ENCODE data around the gene COL19A1. TPM values are rescaled to one million over a fixed set of nuclear protein-coding genes. Genes with fewer than 3 reads are reported as not detected.

COL19A1 gene
- total RNA-seq, 1 donor from 2014 or later = not detected

DNA sequence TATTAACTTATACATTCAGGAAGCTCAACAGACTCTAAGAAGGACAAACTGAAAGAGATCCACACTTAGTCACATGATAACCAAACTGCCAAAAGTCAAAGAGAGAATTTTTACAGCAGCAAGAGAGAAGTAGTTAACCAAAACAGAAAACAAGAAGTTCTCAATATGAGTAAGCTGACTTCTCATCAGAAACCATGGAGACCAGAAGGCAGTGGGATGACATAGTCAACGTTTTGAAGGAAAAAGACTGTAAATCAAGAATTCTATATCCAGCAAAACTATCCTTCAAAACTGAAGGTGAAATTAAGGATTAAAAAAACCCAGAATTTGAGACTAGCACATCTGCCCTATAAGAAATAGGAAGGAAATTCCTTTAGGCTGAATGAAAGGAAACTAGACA, 60.4 kb downstream of the COL19A1 start:
- no peak for DNase-seq
- Histone ChIP-seq H3K4me1 (no peaks in the 10 kb centered on the region), H3K9me3 (no peaks in the 10 kb centered on the region), H3K27ac (no peak overlapping the region), H3K4me3 (no peak overlapping the region), H3K36me3 (no peaks in the 10 kb centered on the region), H3K27me3 (no peaks in the 10 kb centered on the region)
- TF ChIP-seq, protein P1, sequence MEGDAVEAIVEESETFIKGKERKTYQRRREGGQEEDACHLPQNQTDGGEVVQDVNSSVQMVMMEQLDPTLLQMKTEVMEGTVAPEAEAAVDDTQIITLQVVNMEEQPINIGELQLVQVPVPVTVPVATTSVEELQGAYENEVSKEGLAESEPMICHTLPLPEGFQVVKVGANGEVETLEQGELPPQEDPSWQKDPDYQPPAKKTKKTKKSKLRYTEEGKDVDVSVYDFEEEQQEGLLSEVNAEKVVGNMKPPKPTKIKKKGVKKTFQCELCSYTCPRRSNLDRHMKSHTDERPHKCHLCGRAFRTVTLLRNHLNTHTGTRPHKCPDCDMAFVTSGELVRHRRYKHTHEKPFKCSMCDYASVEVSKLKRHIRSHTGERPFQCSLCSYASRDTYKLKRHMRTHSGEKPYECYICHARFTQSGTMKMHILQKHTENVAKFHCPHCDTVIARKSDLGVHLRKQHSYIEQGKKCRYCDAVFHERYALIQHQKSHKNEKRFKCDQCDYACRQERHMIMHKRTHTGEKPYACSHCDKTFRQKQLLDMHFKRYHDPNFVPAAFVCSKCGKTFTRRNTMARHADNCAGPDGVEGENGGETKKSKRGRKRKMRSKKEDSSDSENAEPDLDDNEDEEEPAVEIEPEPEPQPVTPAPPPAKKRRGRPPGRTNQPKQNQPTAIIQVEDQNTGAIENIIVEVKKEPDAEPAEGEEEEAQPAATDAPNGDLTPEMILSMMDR (IDR thresholded peaks at IDR 0.05) = no peak
- no peak for ATAC-seq
- intact Hi-C loops (cut with DNase I) = no loop called here

DNA sequence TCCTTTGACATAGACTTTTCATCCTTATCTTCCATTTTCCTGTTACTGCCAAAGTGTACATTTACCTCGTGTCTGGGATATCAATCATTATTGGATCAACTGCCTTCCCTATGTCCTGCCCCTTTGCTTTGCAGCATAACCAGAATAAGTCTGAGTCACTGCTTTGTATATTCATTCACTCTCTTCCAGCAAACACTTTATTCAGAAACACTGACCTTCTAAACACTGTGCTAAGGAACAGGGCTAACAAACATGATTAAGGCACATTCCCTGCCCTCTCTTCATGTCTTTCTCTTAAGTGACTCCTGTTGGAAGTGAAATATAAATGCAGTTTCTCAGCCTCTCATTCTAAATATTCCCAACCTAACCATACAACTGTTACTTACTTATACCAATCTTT, 66.9 kb downstream of the COL19A1 start:
- Histone ChIP-seq H3K9me3 (no peaks in the 10 kb centered on the region), H3K4me3 (no peak overlapping the region), H3K36me3 (no peaks in the 10 kb centered on the region), H3K27me3 (no peaks in the 10 kb centered on the region), H3K4me1 (no peaks in the 10 kb centered on the region), H3K27ac (no peak overlapping the region)
- TF ChIP-seq, protein P1 (IDR thresholded peaks at IDR 0.05) = no peak
- no peak for DNase-seq
- intact Hi-C loops (cut with DNase I) = no loop called here
- no peak for ATAC-seq

DNA sequence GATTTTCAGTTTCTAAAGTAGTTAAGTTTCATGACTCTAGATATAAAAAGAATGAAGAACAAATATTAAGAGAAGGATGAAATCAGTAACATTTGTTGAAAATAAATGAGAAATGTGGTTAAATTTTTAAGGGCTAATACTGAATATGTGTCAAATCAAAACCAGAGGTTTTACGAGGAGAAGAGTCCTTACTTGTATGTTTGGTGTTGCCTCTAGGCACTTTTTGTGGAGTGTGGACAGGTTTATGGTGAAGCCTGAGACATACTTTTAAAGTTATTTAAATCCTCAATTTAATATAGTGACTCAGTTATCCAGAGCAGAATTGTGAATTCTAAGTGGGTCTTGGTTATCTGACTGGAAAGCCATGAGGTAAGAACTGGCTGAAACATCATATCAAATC, 68.7 kb downstream of the COL19A1 start:
- no peak overlapping the region for H3K27ac ChIP-seq
- ATAC-seq = no peak
- no peaks in the 10 kb centered on the region for H3K4me1 ChIP-seq
- H3K36me3 ChIP-seq = no peaks in the 10 kb centered on the region
- H3K27me3 ChIP-seq = no peaks in the 10 kb centered on the region
- H3K4me3 ChIP-seq = no peak overlapping the region
- no peak for DNase-seq
- TF ChIP-seq, protein P1 (IDR thresholded peaks at IDR 0.05) = no peak
- intact Hi-C loops (cut with DNase I) = no loop called here
- no peaks in the 10 kb centered on the region for H3K9me3 ChIP-seq

DNA sequence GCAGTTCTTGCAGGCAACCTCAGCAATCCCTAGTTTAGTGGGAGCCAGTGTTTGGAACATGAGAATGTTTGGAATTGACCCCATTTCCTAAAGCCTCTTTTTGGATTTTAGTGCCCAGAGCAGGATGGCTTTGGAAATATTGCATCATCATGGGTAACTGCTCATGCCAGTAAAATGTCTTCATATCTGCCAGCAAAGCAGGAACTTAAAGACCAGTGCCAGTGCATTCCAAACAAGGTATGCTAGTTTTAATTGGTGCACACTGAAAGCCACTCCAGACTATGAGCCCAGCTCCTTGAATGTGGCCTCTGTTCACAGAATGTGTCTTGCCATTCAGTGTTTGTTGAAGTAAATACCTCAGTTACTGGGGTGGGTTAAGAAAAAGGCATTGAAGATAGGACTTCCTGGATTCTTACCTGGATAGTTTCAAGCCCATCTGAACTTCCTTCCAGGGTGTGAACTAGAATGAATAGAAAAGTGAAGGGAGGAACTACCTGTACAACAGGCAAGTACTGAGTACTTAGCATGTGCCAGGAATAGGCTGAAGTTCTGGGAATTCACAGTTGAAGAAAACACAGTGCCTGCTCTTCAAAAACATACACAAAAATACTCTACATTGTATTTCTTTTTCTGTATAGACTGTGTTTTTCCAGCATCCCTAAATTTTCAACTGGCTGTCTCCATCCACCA, 70.5 kb downstream of the COL19A1 start:
- no peaks in the 10 kb centered on the region for H3K27me3 ChIP-seq
- no peaks in the 10 kb centered on the region for H3K36me3 ChIP-seq
- ATAC-seq (peak; percentile 89), DNase-seq (no peak)
- no peaks in the 10 kb centered on the region for H3K9me3 ChIP-seq
- TF ChIP-seq, protein P1 (IDR thresholded peaks at IDR 0.05) = no peak
- no peak overlapping the region for H3K4me3 ChIP-seq
- no peak overlapping the region for H3K27ac ChIP-seq
- intact Hi-C loops (cut with DNase I) = no loop called here
- H3K4me1 ChIP-seq = no peaks in the 10 kb centered on the region

DNA sequence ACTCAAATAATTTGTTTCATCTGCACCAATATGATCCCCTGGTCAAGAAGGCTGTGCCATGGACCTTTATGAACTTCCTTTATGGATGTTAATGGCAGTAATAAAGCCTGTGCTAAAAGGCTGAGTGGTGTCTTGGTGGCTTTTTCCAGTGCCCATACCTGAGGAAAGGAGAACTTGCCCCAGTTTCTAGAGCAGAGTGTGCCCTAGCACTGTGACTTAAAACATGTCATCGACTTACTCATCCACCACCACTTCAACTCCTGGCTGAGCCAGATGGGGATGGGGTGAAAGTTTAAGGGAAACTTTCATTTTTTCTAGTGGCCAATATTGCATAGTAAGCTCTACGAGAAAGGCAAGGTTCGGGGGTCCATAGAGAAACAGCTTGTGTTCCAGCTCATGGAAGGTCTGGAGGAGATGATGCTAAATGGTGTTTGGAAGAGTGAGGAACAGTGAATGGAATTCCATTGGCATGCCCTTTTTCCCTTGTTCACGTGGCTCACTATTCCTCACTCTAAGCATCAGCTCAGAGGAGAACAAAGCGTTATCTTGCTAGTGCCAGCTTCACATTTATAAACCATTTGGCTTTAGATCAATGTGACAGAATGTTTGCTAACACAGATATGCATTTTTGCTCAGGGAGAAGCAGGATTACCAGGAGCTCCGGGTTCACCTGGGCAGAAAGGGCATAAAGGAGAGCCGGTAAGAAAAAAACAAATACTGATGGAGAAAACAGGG, 71.2 kb downstream of the COL19A1 start:
- H3K4me3 ChIP-seq = no peak overlapping the region
- H3K36me3 ChIP-seq = no peaks in the 10 kb centered on the region
- no peak for ATAC-seq
- no peaks in the 10 kb centered on the region for H3K27me3 ChIP-seq
- intact Hi-C loops (cut with DNase I) = no loop called here
- no peaks in the 10 kb centered on the region for H3K9me3 ChIP-seq
- DNase-seq = no peak
- H3K4me1 ChIP-seq = no peaks in the 10 kb centered on the region
- TF ChIP-seq, protein P1 (IDR thresholded peaks at IDR 0.05) = no peak
- no peak overlapping the region for H3K27ac ChIP-seq
